Thyroid gland (tissue), 4 donors: ENCODE measurements around the gene KDF1.

Experiments used
- CTCF ChIP-seq, 6 experiments: fragments of 200-600 bp in 3 of 6; fragments of 450-650 bp in 3 of 6; sonication (generic) in 3 of 6; IDR thresholded peaks; one replicate each; pipeline ENCODE4 v1.5.1; 2016 to 2019; ENCODE audit warnings: antibody characterized with exemption in 6 of 6, mild to moderate bottlenecking in 2 of 6, inconsistent platforms in 1 of 6, moderate library complexity in 1 of 6
- POLR2A ChIP-seq, 2 donors: fragments of 450-650 bp; IDR thresholded peaks; one replicate each; pipeline ENCODE4 v1.6.1; 2017; ENCODE audit warnings: antibody characterized with exemption in 2 of 2, mild to moderate bottlenecking in 2 of 2, moderate library complexity in 1 of 2

GRCh38 chr1:26991310-26992116 lies 31.2 kb upstream of the KDF1 start:
- TF ChIP-seq CTCF (IDR thresholded peaks at IDR 0.05) (no peak), POLR2A (IDR thresholded peaks at IDR 0.05) (no peak)
